ENCODE data around the gene DQX1. TPM values are rescaled to one million over a fixed set of nuclear protein-coding genes. Genes with fewer than 3 reads are reported as not detected.

The DQX1 gene
- not detected in 2 replicates for total RNA-seq

DNA sequence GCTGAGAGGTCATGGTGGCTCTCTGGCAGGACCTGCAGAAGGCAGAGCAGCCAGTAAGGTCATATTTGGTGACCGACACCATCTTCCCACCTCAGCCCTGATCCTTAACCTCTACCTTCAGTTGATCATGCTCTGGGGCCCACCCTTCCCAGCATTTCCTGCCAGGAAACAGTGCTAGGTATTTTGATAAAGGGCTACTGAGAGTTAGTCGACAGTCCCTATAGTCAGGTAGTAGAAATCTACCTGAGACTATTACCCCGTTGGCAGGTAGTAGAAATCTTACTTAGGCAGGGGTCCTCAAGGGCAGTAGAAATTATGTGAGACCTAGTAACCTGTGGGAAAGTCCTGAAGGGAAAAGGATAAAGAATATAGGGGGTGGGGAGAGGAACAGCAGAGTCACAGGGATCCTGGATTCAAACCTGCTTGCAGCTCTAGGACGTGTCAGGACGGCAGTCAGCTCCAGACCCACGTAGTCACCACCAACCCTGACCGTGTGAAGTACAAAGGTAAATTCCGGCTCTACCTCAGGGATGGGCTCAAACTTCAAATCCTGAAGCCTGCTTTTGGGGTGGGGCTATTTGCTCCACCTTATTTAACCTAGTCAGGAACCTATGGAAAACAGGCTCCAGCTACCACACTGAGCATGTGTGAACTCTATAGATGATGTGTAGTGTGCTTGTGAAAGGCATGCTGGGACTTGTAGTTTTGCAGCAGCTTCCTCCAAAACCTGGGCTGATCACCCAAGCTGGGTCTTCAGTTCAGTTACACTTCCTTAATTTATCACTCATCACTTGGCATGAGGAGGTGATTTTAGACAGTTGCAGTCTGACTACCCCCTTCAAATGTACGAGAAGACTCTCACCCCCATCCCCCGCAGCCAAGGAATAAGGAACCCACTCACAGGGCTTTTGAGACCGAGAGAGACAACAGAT lies at the start of gene DQX1:
Gene DQX1 (minus strand): TSS at position 515 of the 932 bp plus-strand sequence. CDS start 502 bp downstream, at position 13.
- TF ChIP-seq, protein P1, sequence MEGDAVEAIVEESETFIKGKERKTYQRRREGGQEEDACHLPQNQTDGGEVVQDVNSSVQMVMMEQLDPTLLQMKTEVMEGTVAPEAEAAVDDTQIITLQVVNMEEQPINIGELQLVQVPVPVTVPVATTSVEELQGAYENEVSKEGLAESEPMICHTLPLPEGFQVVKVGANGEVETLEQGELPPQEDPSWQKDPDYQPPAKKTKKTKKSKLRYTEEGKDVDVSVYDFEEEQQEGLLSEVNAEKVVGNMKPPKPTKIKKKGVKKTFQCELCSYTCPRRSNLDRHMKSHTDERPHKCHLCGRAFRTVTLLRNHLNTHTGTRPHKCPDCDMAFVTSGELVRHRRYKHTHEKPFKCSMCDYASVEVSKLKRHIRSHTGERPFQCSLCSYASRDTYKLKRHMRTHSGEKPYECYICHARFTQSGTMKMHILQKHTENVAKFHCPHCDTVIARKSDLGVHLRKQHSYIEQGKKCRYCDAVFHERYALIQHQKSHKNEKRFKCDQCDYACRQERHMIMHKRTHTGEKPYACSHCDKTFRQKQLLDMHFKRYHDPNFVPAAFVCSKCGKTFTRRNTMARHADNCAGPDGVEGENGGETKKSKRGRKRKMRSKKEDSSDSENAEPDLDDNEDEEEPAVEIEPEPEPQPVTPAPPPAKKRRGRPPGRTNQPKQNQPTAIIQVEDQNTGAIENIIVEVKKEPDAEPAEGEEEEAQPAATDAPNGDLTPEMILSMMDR (IDR thresholded peaks at IDR 0.05; ENCODE audit: insufficient read depth, low read depth, low read length), result no peak
- no peak within 1 kb of the TSS for H3K4me3 ChIP-seq (ENCODE audit: low read depth, low read length)
- peak; percentile 38 for DNase-seq (ENCODE audit: low read depth)

- DNase-seq (ENCODE audit: low read depth), result no peak
- TF ChIP-seq, protein P1 (IDR thresholded peaks at IDR 0.05; ENCODE audit: insufficient read depth, low read depth, low read length), result no peak
- no peak overlapping the region for H3K4me3 ChIP-seq (ENCODE audit: low read depth, low read length)
Observed at GRCh38 chr2:74575320-74575719, 49.3 kb upstream of the DQX1 start.

GRCh38 chr2:74573747-74574562 lies 47.9 kb upstream of the DQX1 start:
- DNase-seq (ENCODE audit: low read depth), result no peak
- TF ChIP-seq, protein P1 (IDR thresholded peaks at IDR 0.05; ENCODE audit: insufficient read depth, low read depth, low read length), result no peak
- H3K4me3 ChIP-seq (ENCODE audit: low read depth, low read length), result no peak overlapping the region

- no peak overlapping the region for H3K4me3 ChIP-seq (ENCODE audit: low read depth, low read length)
- TF ChIP-seq, protein P1 (IDR thresholded peaks at IDR 0.05; ENCODE audit: insufficient read depth, low read depth, low read length), result no peak
- DNase-seq (ENCODE audit: low read depth), result no peak
Observed at GRCh38 chr2:74572178-74572925, 46.3 kb upstream of the DQX1 start.

DNA sequence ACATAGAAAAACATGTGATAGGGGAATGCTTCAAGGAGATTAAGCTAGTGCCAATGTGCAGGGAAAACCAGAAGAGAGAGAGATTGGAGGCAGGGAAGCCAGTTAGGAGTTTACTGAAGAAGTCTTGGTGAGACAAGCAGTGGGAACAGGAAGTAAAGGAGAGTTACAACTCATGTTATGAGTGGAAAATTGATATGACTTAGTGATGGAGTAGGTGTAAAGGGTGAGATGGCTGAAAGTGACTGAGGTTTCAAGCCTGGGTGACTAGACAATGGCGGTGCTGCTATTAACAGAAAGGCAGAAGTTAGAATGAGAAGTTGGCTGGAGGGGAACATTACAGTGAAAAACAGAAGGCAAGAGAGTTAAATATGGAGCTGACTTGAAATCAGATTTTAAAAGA lies 45.0 kb upstream of the DQX1 start:
- TF ChIP-seq, protein P1 (IDR thresholded peaks at IDR 0.05; ENCODE audit: insufficient read depth, low read depth, low read length), result no peak
- no peak overlapping the region for H3K4me3 ChIP-seq (ENCODE audit: low read depth, low read length)
- no peak for DNase-seq (ENCODE audit: low read depth)

- no peak overlapping the region for H3K4me3 ChIP-seq (ENCODE audit: low read depth, low read length)
- TF ChIP-seq, protein P1 (IDR thresholded peaks at IDR 0.05; ENCODE audit: insufficient read depth, low read depth, low read length), result no peak
- no peak for DNase-seq (ENCODE audit: low read depth)
Observed at GRCh38 chr2:74569686-74570085, 43.7 kb upstream of the DQX1 start.
